Glutamatergic neuron (in vitro differentiated cells): ENCODE measurements around the gene GARIN5A. TPM values are rescaled to one million over a fixed set of nuclear protein-coding genes. Genes with fewer than 3 reads are reported as not detected.
A peak's percentile ranks its signal among the peaks of the same experiment; 100 is the strongest.

Experiments
- DNase-seq: peaks from one replicate; pipeline ENCODE4 v3.0.0; 2022
- H3K27ac Mint-ChIP-seq: one replicate; pipeline ENCODE4 v1.8.0; 2020; ENCODE audit warnings: mild to moderate bottlenecking, mixed read lengths, inconsistent platforms; ENCODE audit not compliant: unreplicated experiment
- H3K27me3 Mint-ChIP-seq: one replicate; pipeline ENCODE4 v1.8.0; 2020; ENCODE audit warnings: mild to moderate bottlenecking, moderate library complexity, mixed read lengths, inconsistent platforms; ENCODE audit not compliant: unreplicated experiment
- H3K36me3 Mint-ChIP-seq: one replicate; pipeline ENCODE4 v1.8.0; 2020; ENCODE audit warnings: mild to moderate bottlenecking, mixed read lengths, inconsistent platforms; ENCODE audit not compliant: unreplicated experiment
- H3K4me1 Mint-ChIP-seq: one replicate; pipeline ENCODE4 v1.8.0; 2020; ENCODE audit warnings: mild to moderate bottlenecking, low read depth, mixed read lengths, inconsistent platforms; ENCODE audit not compliant: unreplicated experiment
- H3K4me3 Mint-ChIP-seq: one replicate; pipeline ENCODE4 v1.8.0; 2020; ENCODE audit warnings: mild to moderate bottlenecking, mixed read lengths, inconsistent platforms; ENCODE audit not compliant: unreplicated experiment
- H3K9me3 Mint-ChIP-seq: one replicate; pipeline ENCODE4 v1.8.0; 2020; ENCODE audit warnings: mild to moderate bottlenecking, moderate library complexity, mixed read lengths, inconsistent platforms; ENCODE audit not compliant: unreplicated experiment
- CTCF ChIP-seq: fragments of 200-600 bp; sonication (generic); IDR thresholded peaks from one replicate; pipeline ENCODE4 v1.5.0; 2021; ENCODE audit not compliant: partially characterized antibody, unreplicated experiment
- total RNA-seq: library from RNA; stranded (reverse); fragmentation: NEBNext Ultra II Directional; extraction: Animal tissue kit (Norgen Biotek cat#: 25700); gene quantifications from one replicate; pipeline ENCODE4 v1.2.1, GENCODE V29; 2021; ENCODE audit not compliant: unreplicated experiment

GARIN5A gene
- total RNA-seq, 1 donor from 2014 or later = 5.2 TPM

GRCh38 chr19:50501186-50501567 is 24.5 kb upstream of the GARIN5A start:
- peaks cover 2% of the 10 kb centered on the region for H3K4me1 Mint-ChIP-seq
- peak; percentile 21 for DNase-seq
- peak overlapping the region; percentile 48 for H3K27ac Mint-ChIP-seq
- no peaks in the 10 kb centered on the region for H3K36me3 Mint-ChIP-seq
- peaks cover 2% of the 10 kb centered on the region for H3K27me3 Mint-ChIP-seq
- no peak overlapping the region for H3K4me3 Mint-ChIP-seq
- no peak for TF ChIP-seq CTCF
- peaks cover 3% of the 10 kb centered on the region for H3K9me3 Mint-ChIP-seq

- TF ChIP-seq CTCF = no peak
- Mint-ChIP-seq H3K4me3 (no peak overlapping the region), H3K4me1 (peaks cover 2% of the 10 kb centered on the region), H3K9me3 (peaks cover 3% of the 10 kb centered on the region), H3K27me3 (peaks cover 2% of the 10 kb centered on the region), H3K36me3 (no peaks in the 10 kb centered on the region), H3K27ac (peak overlapping the region; percentile 48)
- DNase-seq = peak; percentile 32
Observed at GRCh38 chr19:50500753-50501151, 24.1 kb upstream of the GARIN5A start.

GRCh38 chr19:50500060-50500752 is 23.6 kb upstream of the GARIN5A start:
- peak; percentile 59 for DNase-seq
- Mint-ChIP-seq H3K27me3 (peaks cover 2% of the 10 kb centered on the region), H3K27ac (no peak overlapping the region), H3K9me3 (peaks cover 3% of the 10 kb centered on the region), H3K36me3 (no peaks in the 10 kb centered on the region), H3K4me3 (peak overlapping the region; percentile 57), H3K4me1 (peaks cover 2% of the 10 kb centered on the region)
- no peak for TF ChIP-seq CTCF

GRCh38 chr19:50498219-50499056 is 21.8 kb upstream of the GARIN5A start:
- Mint-ChIP-seq H3K27ac (no peak overlapping the region), H3K4me3 (no peak overlapping the region), H3K9me3 (peaks cover 3% of the 10 kb centered on the region), H3K27me3 (peaks cover 2% of the 10 kb centered on the region), H3K4me1 (peaks cover 3% of the 10 kb centered on the region), H3K36me3 (no peaks in the 10 kb centered on the region)
- no peak for DNase-seq
- TF ChIP-seq CTCF = no peak

- peaks cover 4% of the 10 kb centered on the region for H3K27me3 Mint-ChIP-seq
Observed at GRCh38 chr19:50497022-50497405, 20.4 kb upstream of the GARIN5A start.

More at GRCh38 chr19:50497022-50497405, 20.4 kb upstream of the GARIN5A start:
- H3K9me3 Mint-ChIP-seq = peaks cover 2% of the 10 kb centered on the region
- no peaks in the 10 kb centered on the region for H3K36me3 Mint-ChIP-seq
- TF ChIP-seq CTCF = no peak
- peak; percentile 43 for DNase-seq
- no peak overlapping the region for H3K4me3 Mint-ChIP-seq
- H3K4me1 Mint-ChIP-seq = peaks cover 5% of the 10 kb centered on the region
- no peak overlapping the region for H3K27ac Mint-ChIP-seq
